Tibial nerve (tissue), 3 donors: ENCODE measurements around the gene FAM171A1.

Source experiments
- POLR2A ChIP-seq, 2 donors: fragments of 450-650 bp; IDR thresholded peaks; one replicate each; pipeline ENCODE4 v1.6.1; 2017; ENCODE audit warnings: antibody characterized with exemption in 2 of 2, mild to moderate bottlenecking in 2 of 2, moderate library complexity in 2 of 2
- TF ChIP-seq, protein P1 (sequence below), 5 experiments: fragments of 200-600 bp in 3 of 5; fragments of 450-650 bp in 2 of 5; sonication (generic) in 3 of 5; IDR thresholded peaks; one replicate each; pipeline ENCODE4 v1.5.1; 2016 to 2019; ENCODE audit warnings: antibody characterized with exemption in 5 of 5, mild to moderate bottlenecking in 3 of 5, moderate library complexity in 2 of 5

DNA sequence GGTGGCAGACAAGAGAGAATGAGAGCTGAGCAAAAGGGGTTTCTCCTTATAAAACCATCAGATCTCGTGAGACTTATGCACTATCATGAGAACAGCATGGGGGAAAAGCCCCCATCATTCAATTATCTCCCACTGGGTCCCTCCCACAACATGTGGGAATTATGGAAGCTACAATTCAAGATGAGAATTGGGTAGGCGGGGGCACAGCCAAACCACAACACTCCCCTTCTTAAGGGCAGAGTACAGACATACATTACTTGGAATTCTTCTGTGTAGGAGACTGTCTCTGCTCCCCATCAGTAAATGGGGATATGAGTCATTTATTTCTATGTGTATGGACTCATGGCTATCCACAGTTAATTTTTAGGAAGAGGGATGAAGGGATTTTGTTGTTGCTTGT, 31.2 kb downstream of the FAM171A1 start:
- no peak for TF ChIP-seq POLR2A (IDR thresholded peaks at IDR 0.05)
- TF ChIP-seq, protein P1, sequence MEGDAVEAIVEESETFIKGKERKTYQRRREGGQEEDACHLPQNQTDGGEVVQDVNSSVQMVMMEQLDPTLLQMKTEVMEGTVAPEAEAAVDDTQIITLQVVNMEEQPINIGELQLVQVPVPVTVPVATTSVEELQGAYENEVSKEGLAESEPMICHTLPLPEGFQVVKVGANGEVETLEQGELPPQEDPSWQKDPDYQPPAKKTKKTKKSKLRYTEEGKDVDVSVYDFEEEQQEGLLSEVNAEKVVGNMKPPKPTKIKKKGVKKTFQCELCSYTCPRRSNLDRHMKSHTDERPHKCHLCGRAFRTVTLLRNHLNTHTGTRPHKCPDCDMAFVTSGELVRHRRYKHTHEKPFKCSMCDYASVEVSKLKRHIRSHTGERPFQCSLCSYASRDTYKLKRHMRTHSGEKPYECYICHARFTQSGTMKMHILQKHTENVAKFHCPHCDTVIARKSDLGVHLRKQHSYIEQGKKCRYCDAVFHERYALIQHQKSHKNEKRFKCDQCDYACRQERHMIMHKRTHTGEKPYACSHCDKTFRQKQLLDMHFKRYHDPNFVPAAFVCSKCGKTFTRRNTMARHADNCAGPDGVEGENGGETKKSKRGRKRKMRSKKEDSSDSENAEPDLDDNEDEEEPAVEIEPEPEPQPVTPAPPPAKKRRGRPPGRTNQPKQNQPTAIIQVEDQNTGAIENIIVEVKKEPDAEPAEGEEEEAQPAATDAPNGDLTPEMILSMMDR (IDR thresholded peaks at IDR 0.05), result no peak
